ENCODE measurements around the gene TNC.

DNA sequence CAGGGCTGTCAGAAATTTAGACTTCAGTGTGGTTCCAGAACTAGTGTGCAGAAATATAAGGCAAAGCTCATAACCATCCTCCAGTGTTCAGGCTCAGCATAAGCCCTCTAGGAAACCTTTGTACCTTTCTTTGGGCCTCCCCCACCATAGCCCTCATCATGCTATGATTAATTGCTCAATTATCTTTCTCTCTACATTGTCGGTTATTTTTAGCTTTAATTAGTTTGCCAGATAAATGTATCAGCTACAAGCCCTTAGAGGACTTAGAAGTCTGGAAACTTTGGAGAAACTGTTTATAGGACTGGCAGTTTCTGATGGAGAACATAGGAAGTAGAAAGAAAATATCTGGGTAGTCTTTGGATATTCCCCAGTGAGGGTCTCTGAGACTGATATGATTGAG is 43.5 kb upstream of the TNC start:
- TF ChIP-seq, protein P1, sequence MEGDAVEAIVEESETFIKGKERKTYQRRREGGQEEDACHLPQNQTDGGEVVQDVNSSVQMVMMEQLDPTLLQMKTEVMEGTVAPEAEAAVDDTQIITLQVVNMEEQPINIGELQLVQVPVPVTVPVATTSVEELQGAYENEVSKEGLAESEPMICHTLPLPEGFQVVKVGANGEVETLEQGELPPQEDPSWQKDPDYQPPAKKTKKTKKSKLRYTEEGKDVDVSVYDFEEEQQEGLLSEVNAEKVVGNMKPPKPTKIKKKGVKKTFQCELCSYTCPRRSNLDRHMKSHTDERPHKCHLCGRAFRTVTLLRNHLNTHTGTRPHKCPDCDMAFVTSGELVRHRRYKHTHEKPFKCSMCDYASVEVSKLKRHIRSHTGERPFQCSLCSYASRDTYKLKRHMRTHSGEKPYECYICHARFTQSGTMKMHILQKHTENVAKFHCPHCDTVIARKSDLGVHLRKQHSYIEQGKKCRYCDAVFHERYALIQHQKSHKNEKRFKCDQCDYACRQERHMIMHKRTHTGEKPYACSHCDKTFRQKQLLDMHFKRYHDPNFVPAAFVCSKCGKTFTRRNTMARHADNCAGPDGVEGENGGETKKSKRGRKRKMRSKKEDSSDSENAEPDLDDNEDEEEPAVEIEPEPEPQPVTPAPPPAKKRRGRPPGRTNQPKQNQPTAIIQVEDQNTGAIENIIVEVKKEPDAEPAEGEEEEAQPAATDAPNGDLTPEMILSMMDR (IDR thresholded peaks at IDR 0.05; ENCODE audit: poor library complexity) = no peak
- TF ChIP-seq EZH2 (IDR thresholded peaks at IDR 0.05; ENCODE audit: borderline replicate concordance) = no peak
